Urothelium cell line (cell line): ENCODE measurements around the gene DMAC2.
"Not testable (repeated sequence)": the region's sequence is repeated elsewhere in the genome, so short reads cannot be mapped to it uniquely, and the experiment has no call there.

Source experiments
- DNase-seq: peaks from one replicate; pipeline ENCODE4 v3.0.0; 2011; ENCODE audit warnings: low spot score, mixed read lengths
- FAIRE-seq: peaks from 2 replicates; lab custom pipeline; 2011; peaks lifted over from hg19 to GRCh38; lab: Jason Lieb, UNC

DMAC2 gene

DNA sequence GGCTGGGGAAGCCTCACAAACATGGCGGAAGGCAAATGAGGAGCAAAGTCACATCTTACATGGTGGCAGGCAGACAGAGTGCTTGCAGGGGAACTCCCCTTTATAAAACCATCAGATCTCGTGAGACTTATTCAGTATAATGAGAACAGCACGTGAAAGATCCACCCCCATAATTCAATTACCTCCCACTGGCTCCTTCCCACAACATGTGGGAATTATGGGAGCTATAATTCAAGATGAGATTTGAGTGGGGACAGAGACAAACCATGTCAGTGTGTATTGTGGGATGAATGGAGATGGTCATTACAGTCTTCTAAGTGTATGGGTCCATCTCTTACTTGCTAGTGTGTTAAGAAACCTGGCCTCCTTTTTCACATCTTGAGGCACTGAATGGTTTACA lies 37.7 kb downstream of the DMAC2 start:
- no peak for FAIRE-seq
- DNase-seq: no peak

DNA sequence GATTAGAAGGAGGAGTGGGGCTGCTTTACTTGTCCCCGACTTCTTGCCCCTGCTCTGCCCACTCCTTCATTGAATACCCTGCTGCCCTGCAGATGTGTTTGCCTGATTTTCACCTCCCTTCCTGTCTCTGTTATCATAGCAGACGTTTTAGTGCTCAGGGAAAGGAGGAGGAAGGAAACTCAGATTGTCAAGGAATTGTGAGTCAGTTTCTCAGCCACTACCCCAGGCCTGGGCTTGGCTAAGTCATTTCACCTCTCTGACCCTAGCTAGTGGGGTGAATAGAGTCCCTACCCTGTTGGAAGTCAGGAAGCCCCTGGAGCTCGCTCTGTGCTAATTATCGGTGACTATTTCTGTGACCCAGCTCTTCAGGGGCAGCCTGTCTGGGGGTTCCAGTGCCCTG lies 38.2 kb downstream of the DMAC2 start:
- no peak for FAIRE-seq
- no peak for DNase-seq

DNA sequence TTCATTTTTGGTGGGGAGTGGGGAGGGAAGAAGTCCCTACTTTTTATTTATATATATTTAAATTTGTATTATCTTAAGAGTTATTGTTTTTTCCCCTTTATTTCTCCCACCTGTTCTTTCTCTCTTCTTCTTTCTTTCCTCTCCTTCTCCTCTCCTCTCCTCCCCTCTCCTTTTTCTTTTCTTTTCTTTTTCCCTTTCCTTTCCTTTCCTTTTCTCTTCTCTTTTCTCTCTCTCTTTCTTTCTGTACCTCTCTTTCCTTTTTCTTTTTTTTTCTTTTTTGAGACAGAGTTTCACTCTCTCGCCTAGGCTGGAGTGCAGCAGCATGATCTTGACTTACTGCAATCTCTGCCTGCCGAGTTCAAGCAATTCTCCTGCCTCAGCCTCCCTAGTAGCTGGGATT lies 40.2 kb downstream of the DMAC2 start:
- no peak for DNase-seq
- FAIRE-seq: no peak

DNA sequence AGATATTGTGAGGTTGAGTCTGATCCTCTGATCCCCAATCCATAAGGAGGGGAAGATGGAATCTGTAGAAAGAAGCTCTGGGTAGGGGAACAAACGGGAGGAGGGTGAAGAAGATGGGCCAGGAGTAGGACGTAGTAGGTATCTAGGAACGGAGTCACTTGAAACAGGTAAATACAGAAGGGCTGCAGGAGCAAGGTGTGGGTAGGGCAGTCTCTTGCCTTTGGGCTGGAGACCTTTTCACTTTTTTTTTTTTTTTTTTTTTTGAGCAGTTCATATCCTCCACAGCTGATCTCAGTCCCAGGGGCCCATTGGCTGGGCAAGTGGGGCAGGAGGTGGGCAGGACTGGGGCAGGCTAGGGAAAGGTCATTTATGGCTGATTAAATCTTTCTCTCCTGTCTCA lies 40.6 kb downstream of the DMAC2 start:
- no peak for FAIRE-seq
- DNase-seq: no peak

DNA sequence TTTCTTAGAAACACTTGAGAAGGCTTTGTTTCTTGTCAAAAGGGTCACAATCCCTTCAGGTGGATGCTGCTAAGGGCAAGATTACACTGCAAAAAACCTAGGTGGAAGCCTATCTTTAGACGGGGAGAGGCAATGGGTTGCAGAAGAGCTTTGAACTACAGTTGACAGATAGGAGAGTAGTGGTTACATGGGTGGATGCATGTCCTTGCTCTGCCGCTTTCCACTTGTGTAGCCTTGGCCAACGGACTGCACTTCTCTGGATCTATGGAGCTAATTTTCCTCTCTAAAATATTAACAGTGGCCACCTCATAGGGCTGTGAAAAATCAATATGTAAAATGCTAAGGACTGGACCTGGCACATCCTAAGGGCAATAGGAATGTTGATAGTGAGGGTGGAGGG lies 41.1 kb downstream of the DMAC2 start:
- FAIRE-seq: no peak
- DNase-seq: no peak

DNA sequence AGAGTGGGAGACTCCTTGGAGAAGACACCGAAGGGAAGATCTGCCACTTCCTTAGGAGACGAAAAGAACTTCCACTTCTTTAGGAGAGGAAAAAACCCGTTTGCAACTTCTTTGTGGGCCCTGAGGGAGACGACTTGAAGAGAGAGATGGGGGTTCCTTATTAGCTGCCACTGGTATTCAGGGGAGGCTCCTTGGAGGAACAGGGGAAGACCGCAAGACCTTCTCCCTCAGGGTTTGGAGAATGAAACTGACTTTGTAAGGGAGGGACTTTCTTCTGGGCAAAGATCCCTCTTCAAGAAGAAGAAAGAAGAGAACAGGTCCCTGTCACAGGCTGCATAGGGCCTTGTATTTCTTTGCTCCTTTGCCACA lies 41.7 kb downstream of the DMAC2 start:
- DNase-seq: no peak
- no peak for FAIRE-seq

DNA sequence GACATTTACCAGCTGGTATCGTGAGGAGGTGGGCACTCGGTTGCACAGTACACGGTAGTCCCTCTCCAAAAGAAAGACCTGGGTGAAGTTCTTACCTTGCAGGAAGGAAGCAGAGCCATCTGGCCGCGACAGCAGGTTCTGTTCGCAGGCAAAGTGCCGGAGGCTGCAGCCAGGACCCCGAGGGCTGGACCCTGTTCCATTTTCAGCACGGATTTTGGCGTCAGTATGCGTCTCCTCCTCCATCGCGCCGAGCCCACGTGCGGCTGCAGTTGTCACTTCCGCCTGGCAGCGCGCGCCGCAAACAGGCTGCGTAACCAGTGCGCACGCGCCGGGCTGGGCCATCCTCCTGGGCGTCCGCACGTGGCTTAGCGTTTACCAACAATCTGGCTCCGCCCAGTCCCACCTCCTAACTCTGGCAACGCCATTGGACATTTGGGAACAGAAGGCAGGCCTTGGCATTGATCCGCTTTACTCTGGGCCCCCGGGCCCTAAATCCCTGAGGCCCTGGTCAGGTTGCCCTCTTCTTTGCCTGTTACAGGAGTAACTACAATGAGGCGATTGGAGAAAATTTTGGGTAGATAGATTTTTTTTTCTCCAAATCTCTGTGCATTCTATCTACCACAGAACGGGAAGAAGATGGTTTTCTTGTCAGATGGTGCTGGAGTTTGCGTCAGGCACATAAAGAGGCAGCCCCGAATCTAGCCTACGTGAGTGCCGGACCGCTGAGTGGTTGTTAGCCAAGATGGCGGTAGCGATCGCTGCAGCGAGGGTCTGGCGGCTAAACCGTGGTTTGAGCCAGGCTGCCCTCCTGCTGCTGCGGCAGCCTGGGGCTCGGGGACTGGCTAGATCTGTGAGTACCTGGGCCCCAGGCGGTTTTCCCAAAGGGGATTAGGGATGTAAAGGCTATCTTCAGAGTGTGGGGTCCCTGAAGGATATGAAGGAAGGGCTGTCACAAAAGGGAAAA lies 42.3 kb downstream of the DMAC2 start, which contains the start of the genes BCKDHA and EXOSC5:
TSS of gene BCKDHA (plus strand) at position 733 of the 964 bp plus-strand sequence. CDS start at position 743, 10 bp downstream.
TSS of gene EXOSC5 (minus strand) at position 274 of the 964 bp plus-strand sequence. CDS start at position 243, 31 bp downstream.
- peak; percentile 79 for FAIRE-seq

DNA sequence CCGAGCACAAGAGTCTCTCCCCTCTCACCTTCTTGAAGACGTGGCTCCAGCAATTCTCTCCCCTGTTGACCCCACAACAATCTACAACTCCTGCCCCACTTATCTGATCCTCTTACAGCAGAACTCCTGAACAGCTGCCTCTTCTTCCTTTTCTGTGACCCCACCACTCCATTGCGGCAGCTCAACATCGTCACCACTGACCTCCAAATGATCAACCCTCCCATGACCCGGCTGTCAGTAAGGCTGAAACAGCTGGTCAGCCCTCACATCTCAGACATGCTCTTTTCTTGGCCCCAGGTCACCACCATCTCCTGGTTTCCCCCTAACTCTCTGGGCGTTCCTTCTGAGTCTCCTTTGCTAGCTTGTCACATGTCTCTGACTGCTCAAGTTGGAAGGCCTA lies 44.4 kb downstream of the DMAC2 start:
- FAIRE-seq (no peak), DNase-seq (no peak)

More for the DNA sequence above, 42.3 kb downstream of the DMAC2 start, which contains the start of the genes BCKDHA and EXOSC5:
- peak; percentile 99 for DNase-seq

DNA sequence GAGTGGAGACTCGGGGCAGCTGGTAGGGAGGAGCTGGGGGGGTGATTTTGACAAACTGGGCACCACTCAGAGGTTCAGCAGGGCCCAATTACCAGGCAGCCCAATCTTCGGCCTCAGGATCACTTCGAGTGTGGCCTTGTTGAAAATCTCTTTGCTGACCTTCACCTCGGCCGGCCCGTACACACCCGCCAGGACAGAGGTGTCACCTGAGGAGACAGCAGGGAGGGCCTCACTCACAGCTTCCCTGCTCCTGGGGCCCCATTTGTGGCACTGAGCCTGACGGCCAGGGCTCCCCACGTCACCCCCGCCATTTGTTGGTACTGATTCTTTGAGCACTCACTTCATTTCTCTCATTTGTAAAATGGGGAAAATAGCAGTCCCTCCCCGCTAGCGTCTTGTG lies 46.9 kb downstream of the DMAC2 start:
- DNase-seq: no peak
- FAIRE-seq: no peak

DNA sequence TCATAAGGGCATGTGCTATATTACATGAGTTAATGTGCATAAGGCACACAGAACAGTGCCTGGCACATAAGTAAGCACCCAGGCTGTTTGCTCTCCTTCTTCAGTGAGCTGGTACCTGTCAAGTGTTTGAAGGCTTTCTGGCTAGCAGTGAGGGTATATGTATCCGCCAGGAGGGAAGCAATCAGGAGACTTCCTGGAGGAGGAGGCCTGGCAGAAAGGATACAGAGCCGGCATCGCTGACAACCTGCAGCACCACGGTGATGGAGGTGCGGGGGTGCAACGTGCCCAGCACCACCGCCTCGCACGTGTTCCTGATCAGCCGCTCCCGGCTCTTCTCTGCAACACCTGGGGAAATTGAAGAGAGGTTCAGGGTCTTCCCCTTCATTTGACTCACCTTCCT lies 48.1 kb downstream of the DMAC2 start:
- DNase-seq (no peak), FAIRE-seq (no peak)

DNA sequence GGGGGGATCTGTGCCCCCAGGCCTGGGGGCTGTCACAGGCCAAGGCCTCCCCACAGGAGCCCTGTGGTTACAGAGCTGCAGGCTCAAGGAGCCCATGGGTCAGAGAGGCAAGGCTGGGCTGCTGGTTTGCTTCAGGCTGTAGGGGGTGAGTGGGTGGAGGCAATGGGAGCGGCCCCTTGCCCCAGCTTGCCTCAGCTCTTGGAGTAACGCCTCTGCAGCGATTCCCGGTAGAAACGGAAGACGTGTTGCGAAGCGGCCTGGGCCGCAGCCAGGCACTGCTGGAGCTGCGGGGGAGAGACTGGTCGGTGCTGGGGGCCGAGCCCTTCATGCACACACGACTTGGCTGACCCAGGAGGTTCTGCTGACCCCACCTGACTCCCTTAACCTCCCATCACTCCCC lies 53.3 kb downstream of the DMAC2 start:
- no peak for FAIRE-seq
- DNase-seq: no peak

DNA sequence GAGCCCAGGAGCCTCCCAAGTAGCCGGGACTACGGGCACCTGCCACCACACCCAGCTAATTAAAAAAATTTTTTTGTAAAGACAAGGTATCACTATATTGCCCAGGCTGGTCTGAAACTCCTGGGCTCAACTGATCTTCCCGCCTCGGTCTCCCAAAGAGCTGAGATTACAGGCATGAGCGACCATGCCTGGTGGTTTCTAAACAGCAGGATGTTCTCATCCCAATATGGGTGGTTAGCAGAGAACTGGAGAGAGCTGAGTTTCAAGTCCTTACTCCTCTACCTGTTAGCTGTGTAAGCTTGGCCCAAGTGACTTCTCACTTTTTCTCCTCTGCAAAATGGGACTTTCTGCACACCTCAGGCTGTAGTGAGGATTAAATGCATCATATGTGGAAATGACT lies 55.4 kb downstream of the DMAC2 start:
- DNase-seq: no peak
- no peak for FAIRE-seq

DNA sequence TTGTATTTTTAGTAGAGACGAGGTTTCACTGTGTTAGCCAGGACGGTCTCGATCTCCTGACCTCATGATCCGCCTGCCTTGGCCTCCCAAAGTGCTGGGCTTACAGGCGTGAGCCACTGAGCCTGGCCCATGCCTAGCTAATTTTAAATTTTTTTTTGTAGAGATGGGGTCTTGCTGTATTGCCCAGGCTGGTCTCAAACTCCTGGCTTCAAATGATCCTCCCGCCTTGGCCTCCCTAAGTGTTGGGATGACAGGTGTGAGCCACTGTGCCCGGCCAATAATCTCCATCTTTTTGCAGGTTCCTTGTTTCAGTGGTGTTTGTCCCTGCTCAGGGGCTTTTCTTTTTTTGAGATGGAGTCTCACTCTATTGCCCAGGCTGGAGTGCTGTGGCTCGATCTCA lies 58.2 kb downstream of the DMAC2 start:
- not testable (repeated sequence) for FAIRE-seq, DNase-seq
